H1 (cell line): ENCODE data around the gene CENPV. TPM values are rescaled to one million over a fixed set of nuclear protein-coding genes. Genes with fewer than 3 reads are reported as not detected.
A peak's percentile ranks its signal among the peaks of the same experiment; 100 is the strongest.

Experiments
- KDM4A ChIP-seq: IDR thresholded peaks from one replicate; pipeline ENCODE4 v1.7.1; 2012; ENCODE audit warnings: low read depth, mild to moderate bottlenecking, moderate library complexity, low read length, inconsistent platforms; ENCODE audit not compliant: severe bottlenecking
- RXRA ChIP-seq: IDR thresholded peaks from 2 replicates; pipeline ENCODE4 v1.6.1; 2011; ENCODE audit warnings: low read depth, mild to moderate bottlenecking, low read length, moderate library complexity; ENCODE audit not compliant: insufficient read depth
- SP4 ChIP-seq: IDR thresholded peaks from 2 replicates; pipeline ENCODE4 v1.6.1; 2012; ENCODE audit warnings: low read length, inconsistent platforms
- TBP ChIP-seq: IDR thresholded peaks from 2 replicates; pipeline ENCODE4 v1.6.1; 2011; ENCODE audit warnings: low read depth, low read length, improper control_type of control experiment
- YY1 ChIP-seq: IDR thresholded peaks from 2 replicates; pipeline ENCODE4 v1.6.1; 2011; ENCODE audit warnings: low read depth, mild to moderate bottlenecking, low read length
- polyA plus RNA-seq, 7 experiments: library from polyadenylated mRNA; depleted of rRNA in 3 of 7; stranded (reverse) in 5 of 7; unstranded in 2 of 7; fragments of >200 nt in 5 of 7; fragments of 200-250 nt in 2 of 7; gene quantifications; 1 replicate in 5 of 7; 2 replicates in 1 of 7; 4 replicates in 1 of 7; pipeline versions ENCODE4 v1.2.1 to v1.2.3, GENCODE V29; 2011 to 2013; ENCODE audit warnings: missing spikeins in 2 of 7, mixed read lengths in 2 of 7
- total RNA-seq: library from RNA; stranded (reverse); fragmentation: NEBNext Ultra II Directional; extraction: Animal tissue kit (Norgen Biotek cat#: 25700); gene quantifications from 2 replicates; pipeline ENCODE4 v1.2.1, GENCODE V29; 2021
- TF ChIP-seq, protein P1 (sequence below): fragments of 300-600 bp; sonication (generic); IDR thresholded peaks from 2 replicates; pipeline ENCODE4 v1.7.1; 2012; ENCODE audit warnings: low read length, moderate library complexity, mild to moderate bottlenecking, inconsistent platforms; ENCODE audit not compliant: insufficient replicate concordance
- TF ChIP-seq, protein P2 (sequence below): IDR thresholded peaks from 2 replicates; pipeline ENCODE4 v1.6.1; 2011; ENCODE audit warnings: low read length, improper control_type of control experiment
- TF ChIP-seq, protein P3 (sequence below): IDR thresholded peaks from 2 replicates; pipeline ENCODE4 v1.6.1; 2012; ENCODE audit warnings: inconsistent platforms

Gene CENPV
- total and polyA plus RNA-seq, 2 of the 8 experiments (the other 6 are each of a cell fraction or from before 2014, with no cell fraction given), result 249 to 260 TPM

DNA sequence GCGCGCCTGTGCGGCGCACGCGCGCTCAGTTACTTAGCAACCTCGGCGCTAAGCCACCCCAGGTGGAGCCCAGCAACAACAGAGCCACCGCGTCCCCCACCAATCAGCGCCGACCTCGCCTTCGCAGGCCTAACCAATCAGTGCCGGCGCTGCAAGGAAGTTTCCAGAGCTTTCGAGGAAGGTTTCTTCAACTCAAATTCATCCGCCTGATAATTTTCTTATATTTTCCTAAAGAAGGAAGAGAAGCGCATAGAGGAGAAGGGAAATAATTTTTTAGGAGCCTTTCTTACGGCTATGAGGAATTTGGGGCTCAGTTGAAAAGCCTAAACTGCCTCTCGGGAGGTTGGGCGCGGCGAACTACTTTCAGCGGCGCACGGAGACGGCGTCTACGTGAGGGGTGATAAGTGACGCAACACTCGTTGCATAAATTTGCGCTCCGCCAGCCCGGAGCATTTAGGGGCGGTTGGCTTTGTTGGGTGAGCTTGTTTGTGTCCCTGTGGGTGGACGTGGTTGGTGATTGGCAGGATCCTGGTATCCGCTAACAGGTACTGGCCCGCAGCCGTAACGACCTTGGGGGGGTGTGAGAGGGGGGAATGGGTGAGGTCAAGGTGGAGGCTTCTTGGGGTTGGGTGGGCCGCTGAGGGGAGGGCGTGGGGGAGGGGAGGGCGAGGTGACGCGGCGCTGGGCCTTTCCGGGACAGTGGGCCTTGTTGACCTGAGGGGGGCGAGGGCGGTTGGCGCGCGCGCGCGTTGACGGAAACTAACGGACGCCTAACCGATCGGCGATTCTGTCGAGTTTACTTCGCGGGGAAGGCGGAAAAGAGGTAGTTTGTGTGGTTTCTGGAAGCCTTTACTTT is 27.6 kb upstream of the CENPV start, which contains the start of gene UBB (continued):
- TF ChIP-seq, protein P1, sequence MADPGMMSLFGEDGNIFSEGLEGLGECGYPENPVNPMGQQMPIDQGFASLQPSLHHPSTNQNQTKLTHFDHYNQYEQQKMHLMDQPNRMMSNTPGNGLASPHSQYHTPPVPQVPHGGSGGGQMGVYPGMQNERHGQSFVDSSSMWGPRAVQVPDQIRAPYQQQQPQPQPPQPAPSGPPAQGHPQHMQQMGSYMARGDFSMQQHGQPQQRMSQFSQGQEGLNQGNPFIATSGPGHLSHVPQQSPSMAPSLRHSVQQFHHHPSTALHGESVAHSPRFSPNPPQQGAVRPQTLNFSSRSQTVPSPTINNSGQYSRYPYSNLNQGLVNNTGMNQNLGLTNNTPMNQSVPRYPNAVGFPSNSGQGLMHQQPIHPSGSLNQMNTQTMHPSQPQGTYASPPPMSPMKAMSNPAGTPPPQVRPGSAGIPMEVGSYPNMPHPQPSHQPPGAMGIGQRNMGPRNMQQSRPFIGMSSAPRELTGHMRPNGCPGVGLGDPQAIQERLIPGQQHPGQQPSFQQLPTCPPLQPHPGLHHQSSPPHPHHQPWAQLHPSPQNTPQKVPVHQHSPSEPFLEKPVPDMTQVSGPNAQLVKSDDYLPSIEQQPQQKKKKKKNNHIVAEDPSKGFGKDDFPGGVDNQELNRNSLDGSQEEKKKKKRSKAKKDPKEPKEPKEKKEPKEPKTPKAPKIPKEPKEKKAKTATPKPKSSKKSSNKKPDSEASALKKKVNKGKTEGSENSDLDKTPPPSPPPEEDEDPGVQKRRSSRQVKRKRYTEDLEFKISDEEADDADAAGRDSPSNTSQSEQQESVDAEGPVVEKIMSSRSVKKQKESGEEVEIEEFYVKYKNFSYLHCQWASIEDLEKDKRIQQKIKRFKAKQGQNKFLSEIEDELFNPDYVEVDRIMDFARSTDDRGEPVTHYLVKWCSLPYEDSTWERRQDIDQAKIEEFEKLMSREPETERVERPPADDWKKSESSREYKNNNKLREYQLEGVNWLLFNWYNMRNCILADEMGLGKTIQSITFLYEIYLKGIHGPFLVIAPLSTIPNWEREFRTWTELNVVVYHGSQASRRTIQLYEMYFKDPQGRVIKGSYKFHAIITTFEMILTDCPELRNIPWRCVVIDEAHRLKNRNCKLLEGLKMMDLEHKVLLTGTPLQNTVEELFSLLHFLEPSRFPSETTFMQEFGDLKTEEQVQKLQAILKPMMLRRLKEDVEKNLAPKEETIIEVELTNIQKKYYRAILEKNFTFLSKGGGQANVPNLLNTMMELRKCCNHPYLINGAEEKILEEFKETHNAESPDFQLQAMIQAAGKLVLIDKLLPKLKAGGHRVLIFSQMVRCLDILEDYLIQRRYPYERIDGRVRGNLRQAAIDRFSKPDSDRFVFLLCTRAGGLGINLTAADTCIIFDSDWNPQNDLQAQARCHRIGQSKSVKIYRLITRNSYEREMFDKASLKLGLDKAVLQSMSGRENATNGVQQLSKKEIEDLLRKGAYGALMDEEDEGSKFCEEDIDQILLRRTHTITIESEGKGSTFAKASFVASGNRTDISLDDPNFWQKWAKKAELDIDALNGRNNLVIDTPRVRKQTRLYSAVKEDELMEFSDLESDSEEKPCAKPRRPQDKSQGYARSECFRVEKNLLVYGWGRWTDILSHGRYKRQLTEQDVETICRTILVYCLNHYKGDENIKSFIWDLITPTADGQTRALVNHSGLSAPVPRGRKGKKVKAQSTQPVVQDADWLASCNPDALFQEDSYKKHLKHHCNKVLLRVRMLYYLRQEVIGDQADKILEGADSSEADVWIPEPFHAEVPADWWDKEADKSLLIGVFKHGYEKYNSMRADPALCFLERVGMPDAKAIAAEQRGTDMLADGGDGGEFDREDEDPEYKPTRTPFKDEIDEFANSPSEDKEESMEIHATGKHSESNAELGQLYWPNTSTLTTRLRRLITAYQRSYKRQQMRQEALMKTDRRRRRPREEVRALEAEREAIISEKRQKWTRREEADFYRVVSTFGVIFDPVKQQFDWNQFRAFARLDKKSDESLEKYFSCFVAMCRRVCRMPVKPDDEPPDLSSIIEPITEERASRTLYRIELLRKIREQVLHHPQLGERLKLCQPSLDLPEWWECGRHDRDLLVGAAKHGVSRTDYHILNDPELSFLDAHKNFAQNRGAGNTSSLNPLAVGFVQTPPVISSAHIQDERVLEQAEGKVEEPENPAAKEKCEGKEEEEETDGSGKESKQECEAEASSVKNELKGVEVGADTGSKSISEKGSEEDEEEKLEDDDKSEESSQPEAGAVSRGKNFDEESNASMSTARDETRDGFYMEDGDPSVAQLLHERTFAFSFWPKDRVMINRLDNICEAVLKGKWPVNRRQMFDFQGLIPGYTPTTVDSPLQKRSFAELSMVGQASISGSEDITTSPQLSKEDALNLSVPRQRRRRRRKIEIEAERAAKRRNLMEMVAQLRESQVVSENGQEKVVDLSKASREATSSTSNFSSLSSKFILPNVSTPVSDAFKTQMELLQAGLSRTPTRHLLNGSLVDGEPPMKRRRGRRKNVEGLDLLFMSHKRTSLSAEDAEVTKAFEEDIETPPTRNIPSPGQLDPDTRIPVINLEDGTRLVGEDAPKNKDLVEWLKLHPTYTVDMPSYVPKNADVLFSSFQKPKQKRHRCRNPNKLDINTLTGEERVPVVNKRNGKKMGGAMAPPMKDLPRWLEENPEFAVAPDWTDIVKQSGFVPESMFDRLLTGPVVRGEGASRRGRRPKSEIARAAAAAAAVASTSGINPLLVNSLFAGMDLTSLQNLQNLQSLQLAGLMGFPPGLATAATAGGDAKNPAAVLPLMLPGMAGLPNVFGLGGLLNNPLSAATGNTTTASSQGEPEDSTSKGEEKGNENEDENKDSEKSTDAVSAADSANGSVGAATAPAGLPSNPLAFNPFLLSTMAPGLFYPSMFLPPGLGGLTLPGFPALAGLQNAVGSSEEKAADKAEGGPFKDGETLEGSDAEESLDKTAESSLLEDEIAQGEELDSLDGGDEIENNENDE, result no peak
- TF ChIP-seq, protein P2, sequence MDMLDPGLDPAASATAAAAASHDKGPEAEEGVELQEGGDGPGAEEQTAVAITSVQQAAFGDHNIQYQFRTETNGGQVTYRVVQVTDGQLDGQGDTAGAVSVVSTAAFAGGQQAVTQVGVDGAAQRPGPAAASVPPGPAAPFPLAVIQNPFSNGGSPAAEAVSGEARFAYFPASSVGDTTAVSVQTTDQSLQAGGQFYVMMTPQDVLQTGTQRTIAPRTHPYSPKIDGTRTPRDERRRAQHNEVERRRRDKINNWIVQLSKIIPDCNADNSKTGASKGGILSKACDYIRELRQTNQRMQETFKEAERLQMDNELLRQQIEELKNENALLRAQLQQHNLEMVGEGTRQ, result no peak
- no peak for TF ChIP-seq RXRA
- peak; percentile 64 for TF ChIP-seq KDM4A
- TF ChIP-seq YY1, result 0 out of 2 replicates have a peak, but pooled peaks have one; percentile 4
- peak; percentile 80; the same call in 1 of the 2 replicates for TF ChIP-seq SP4
- TF ChIP-seq, protein P3, sequence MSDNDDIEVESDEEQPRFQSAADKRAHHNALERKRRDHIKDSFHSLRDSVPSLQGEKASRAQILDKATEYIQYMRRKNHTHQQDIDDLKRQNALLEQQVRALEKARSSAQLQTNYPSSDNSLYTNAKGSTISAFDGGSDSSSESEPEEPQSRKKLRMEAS, result peak; percentile 49
- TF ChIP-seq TBP, result peak; percentile 98
